Activated B cell treated with CpG ODN at 0.5 μM for 24 hours (primary cell): ENCODE results near the gene SLIT3. TPM values are rescaled to one million over a fixed set of nuclear protein-coding genes. Genes with fewer than 3 reads are reported as not detected.

Experiments
- ATAC-seq: fragments of 200-7000 bp; cut with Tn5 transposase; one replicate; pipeline ENCODE4 v1.10.0; 2021; ENCODE audit warnings: low read depth, mild to moderate bottlenecking, moderate library complexity
- CTCF ChIA-PET: fragments of 350-600 bp; sonication (Branson Sonifier 250); formaldehyde crosslinking; loops from one replicate; lab custom pipeline; 2021; ENCODE audit warnings: antibody characterized with exemption; lab: Charles Lee
- POLR2A ChIA-PET: fragments of 350-600 bp; sonication (Branson Sonifier 250); formaldehyde crosslinking; loops from one replicate; lab custom pipeline; 2021; ENCODE audit warnings: antibody characterized with exemption; lab: Charles Lee
- DNase-seq: peaks from one replicate; pipeline ENCODE4 v3.0.0; 2022
- H3K27ac Mint-ChIP-seq: one replicate; pipeline ENCODE4 v1.8.0; 2020; ENCODE audit warnings: mixed read lengths
- H3K27me3 Mint-ChIP-seq: one replicate; pipeline ENCODE4 v1.8.0; 2021; ENCODE audit warnings: mixed read lengths
- H3K36me3 Mint-ChIP-seq: one replicate; pipeline ENCODE4 v1.8.0; 2021; ENCODE audit warnings: low read depth, mixed read lengths
- H3K4me1 Mint-ChIP-seq: one replicate; pipeline ENCODE4 v1.8.0; 2021; ENCODE audit warnings: mixed read lengths
- H3K4me3 Mint-ChIP-seq: one replicate; pipeline ENCODE4 v1.8.0; 2020; ENCODE audit warnings: mild to moderate bottlenecking, mixed read lengths
- H3K9me3 Mint-ChIP-seq: one replicate; pipeline ENCODE4 v1.8.0; 2020; ENCODE audit warnings: mixed read lengths
- intact Hi-C: fragments of 100-400 bp; cut with micrococcal nuclease; formaldehyde crosslinking; loops from one replicate; pipeline ENCODE4 v1.15.1; 2024
- total RNA-seq: library from RNA; stranded (reverse); gene quantifications from 2 replicates; pipeline ENCODE4 v1.2.3, GENCODE V29; 2022
- TF ChIP-seq, protein P1 (sequence below): fragments of 200-600 bp; IDR thresholded peaks from one replicate; pipeline ENCODE4 v1.8.0; 2022; ENCODE audit warnings: antibody characterized with exemption, mild to moderate bottlenecking

The SLIT3 gene
- total RNA-seq, 1 donor from 2014 or later, result not detected

DNA sequence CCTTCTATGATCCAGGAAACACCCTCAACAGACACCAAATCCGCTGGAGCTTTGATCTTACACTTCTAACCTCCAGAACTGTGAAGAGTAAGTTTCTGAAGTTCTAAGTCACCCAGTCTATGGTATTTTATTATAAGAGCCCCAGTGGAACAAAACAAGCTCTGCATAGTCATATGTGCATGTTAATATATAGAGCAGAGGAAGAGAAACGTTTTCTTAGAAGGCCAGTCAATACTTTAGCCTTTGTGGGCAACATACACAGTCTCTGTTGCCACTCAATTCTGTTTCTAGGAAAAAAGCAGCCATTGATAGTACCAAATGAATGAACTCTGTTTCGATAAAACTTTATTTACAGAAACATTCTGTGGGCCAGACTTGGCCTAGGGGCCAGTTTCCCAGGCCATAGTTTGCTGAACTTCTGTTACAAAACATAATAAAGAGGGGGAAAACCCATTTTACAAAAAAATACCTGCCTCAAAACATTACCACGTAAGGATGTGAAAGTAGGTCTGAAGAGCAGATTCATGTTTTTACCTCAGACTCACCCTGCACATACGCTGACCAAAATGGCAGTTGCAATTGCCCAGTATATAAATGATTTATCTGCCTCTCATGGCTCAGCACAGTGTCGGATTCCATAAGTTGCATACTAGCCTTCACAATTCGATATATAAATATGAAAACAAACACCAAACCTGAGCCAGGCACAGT lies 350.5 kb downstream of the SLIT3 start:
- Mint-ChIP-seq H3K27ac (no peak overlapping the region), H3K4me3 (no peak overlapping the region), H3K27me3 (peaks cover 2% of the 10 kb centered on the region), H3K9me3 (no peaks in the 10 kb centered on the region), H3K4me1 (no peaks in the 10 kb centered on the region), H3K36me3 (no peaks in the 10 kb centered on the region)
- POLR2A ChIA-PET, result no interaction called here
- DNase-seq, result no peak
- intact Hi-C loops, result no loop called here
- TF ChIP-seq, protein P1, sequence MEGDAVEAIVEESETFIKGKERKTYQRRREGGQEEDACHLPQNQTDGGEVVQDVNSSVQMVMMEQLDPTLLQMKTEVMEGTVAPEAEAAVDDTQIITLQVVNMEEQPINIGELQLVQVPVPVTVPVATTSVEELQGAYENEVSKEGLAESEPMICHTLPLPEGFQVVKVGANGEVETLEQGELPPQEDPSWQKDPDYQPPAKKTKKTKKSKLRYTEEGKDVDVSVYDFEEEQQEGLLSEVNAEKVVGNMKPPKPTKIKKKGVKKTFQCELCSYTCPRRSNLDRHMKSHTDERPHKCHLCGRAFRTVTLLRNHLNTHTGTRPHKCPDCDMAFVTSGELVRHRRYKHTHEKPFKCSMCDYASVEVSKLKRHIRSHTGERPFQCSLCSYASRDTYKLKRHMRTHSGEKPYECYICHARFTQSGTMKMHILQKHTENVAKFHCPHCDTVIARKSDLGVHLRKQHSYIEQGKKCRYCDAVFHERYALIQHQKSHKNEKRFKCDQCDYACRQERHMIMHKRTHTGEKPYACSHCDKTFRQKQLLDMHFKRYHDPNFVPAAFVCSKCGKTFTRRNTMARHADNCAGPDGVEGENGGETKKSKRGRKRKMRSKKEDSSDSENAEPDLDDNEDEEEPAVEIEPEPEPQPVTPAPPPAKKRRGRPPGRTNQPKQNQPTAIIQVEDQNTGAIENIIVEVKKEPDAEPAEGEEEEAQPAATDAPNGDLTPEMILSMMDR, result no peak
- CTCF ChIA-PET, result interaction anchor here (0.9 kb wide), 1 partner anchor 10 kb away, joined by 3 read pairs; no protein-coding TSS in a partner anchor
- ATAC-seq, result no peak

DNA sequence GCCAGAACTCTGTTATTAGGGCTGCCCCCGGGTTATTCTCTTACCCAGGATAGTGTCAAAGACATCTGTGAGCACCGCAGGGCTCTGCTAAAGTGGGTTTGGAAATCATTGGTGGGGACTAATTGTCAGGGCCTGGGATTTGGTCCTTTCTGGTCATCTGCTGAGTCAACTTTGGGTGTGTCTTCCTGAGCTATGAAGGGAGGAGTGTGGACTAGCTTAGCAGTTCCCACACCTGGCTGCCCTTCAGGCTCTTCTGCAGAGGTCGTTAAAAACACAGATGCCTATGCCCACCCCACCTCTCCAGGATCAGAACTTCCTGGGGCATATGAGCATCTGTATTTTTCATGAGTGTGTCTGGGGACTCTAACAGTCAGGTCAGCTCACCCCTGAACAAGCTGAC lies 352.2 kb downstream of the SLIT3 start:
- H3K4me1 Mint-ChIP-seq, result no peaks in the 10 kb centered on the region
- intact Hi-C loops, result no loop called here
- H3K27me3 Mint-ChIP-seq, result peaks cover 2% of the 10 kb centered on the region
- H3K36me3 Mint-ChIP-seq, result no peaks in the 10 kb centered on the region
- H3K9me3 Mint-ChIP-seq, result no peaks in the 10 kb centered on the region
- H3K4me3 Mint-ChIP-seq, result no peak overlapping the region
- no peak overlapping the region for H3K27ac Mint-ChIP-seq
- TF ChIP-seq, protein P1, result no peak
- no peak for DNase-seq
- no peak for ATAC-seq
- CTCF ChIA-PET, result no interaction called here
- POLR2A ChIA-PET, result no interaction called here

DNA sequence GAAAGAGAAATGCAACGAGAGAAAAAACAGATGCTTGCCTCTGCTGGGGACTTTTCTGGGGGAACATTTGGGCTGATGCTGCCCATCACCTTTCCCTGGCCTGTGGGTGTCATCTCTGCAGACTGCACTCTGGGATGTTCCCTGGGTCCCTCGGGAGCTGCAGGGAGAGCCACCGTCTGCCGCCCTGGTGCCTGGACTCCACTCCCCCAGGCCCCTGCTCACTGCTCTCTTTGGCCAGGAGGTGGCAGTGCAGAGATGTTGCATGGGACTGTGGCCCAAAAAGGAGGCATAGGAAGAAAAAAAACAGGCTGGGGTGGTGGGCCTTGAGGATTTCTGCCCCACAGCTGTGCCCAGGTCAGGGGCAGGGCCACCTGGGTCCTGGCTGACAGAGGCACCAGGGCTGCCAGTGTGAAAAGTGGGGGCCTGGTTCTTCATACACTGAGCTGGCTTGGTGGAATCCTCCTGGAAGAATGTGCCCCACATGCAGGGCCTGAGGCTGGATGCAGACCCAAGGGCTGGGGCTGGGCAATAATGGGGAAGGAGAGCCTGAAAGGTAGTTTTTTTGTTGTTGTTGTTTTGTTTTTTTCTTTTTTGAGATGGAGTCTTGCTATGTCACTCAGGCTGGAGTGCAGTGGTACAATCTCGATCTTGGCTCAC lies 353.6 kb downstream of the SLIT3 start:
- H3K27me3 Mint-ChIP-seq, result no peaks in the 10 kb centered on the region
- ATAC-seq (no peak), DNase-seq (no peak)
- no peaks in the 10 kb centered on the region for H3K36me3 Mint-ChIP-seq
- no peaks in the 10 kb centered on the region for H3K9me3 Mint-ChIP-seq
- intact Hi-C loops, result no loop called here
- no peak overlapping the region for H3K27ac Mint-ChIP-seq
- ChIA-PET CTCF (interaction anchor here (1.3 kb wide), 2 partner anchors 10 to 634 kb away, joined by 3 to 4 read pairs; no protein-coding TSS in a partner anchor), POLR2A (no interaction called here)
- no peak overlapping the region for H3K4me3 Mint-ChIP-seq
- H3K4me1 Mint-ChIP-seq, result no peaks in the 10 kb centered on the region
- TF ChIP-seq, protein P1, result no peak

DNA sequence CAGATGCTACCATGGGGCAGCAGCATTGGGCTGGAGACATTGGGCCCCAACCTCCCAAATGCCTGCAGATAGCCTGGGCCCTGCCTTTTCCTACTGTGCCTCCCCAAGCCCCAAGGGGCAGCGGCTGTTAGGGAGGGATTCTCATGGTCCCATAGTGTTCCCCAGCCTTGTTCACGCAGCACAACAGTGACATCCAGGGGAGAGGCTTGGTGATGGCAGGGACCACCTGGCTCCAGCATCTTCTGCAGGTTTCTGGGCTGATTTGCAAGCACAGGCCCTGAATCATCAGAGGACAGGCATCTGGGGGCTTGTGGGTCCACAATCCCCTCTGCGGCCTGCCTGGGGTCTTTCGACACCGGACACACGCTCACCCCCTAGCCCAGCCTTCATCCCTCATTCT lies 354.6 kb downstream of the SLIT3 start:
- H3K4me3 Mint-ChIP-seq, result no peak overlapping the region
- TF ChIP-seq, protein P1, result no peak
- H3K36me3 Mint-ChIP-seq, result no peaks in the 10 kb centered on the region
- H3K4me1 Mint-ChIP-seq, result no peaks in the 10 kb centered on the region
- H3K27ac Mint-ChIP-seq, result no peak overlapping the region
- H3K9me3 Mint-ChIP-seq, result no peaks in the 10 kb centered on the region
- ChIA-PET CTCF (no interaction called here), POLR2A (no interaction called here)
- no peaks in the 10 kb centered on the region for H3K27me3 Mint-ChIP-seq
- intact Hi-C loops, result no loop called here
- ATAC-seq, result no peak
- DNase-seq, result no peak

DNA sequence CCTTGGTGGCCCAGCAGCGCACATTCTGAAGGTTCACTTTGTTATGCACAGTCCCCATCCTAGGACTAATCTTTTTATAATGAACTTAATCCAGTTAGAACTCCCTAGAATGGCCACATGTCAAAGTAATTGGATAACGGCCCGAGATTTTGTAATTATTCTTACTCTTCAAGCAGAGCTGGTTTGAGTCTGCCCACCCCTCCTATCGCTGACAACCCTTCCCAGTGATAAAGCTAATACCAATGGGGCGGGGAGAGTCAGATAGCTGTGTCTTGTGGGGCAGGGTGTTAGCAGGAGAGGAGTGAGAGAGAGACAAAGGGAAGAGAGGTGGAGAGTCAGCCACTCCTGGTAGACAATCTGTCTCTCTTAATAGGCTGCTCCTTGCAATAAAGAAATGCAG lies 356.9 kb downstream of the SLIT3 start:
- CTCF ChIA-PET, result no interaction called here
- H3K27ac Mint-ChIP-seq, result no peak overlapping the region
- no peak overlapping the region for H3K4me3 Mint-ChIP-seq
- no peak for ATAC-seq
- DNase-seq, result no peak
- no peaks in the 10 kb centered on the region for H3K4me1 Mint-ChIP-seq
- POLR2A ChIA-PET, result no interaction called here
- TF ChIP-seq, protein P1, result no peak
- no peaks in the 10 kb centered on the region for H3K9me3 Mint-ChIP-seq
- H3K36me3 Mint-ChIP-seq, result no peaks in the 10 kb centered on the region
- intact Hi-C loops, result no loop called here
- H3K27me3 Mint-ChIP-seq, result no peaks in the 10 kb centered on the region
